Progenitor cell of endocrine pancreas (in vitro differentiated cells): ENCODE results near the gene PLXDC2. TPM values are rescaled to one million over a fixed set of nuclear protein-coding genes. Genes with fewer than 3 reads are reported as not detected.

Source experiments
- DNase-seq: peaks from one replicate; pipeline ENCODE4 v3.0.0; 2021; ENCODE audit warnings: low spot score; ENCODE audit not compliant: unreplicated experiment
- H3K27ac Mint-ChIP-seq: 2 replicates; pipeline ENCODE4 v1.8.0; 2021; ENCODE audit warnings: mild to moderate bottlenecking, moderate library complexity, mixed read lengths
- H3K27me3 Mint-ChIP-seq: 2 replicates; pipeline ENCODE4 v1.8.0; 2021; ENCODE audit warnings: mixed read lengths
- H3K36me3 Mint-ChIP-seq: 2 replicates; pipeline ENCODE4 v1.8.0; 2022; ENCODE audit warnings: mixed read lengths; ENCODE audit not compliant: insufficient read depth
- H3K4me1 Mint-ChIP-seq: 2 replicates; pipeline ENCODE4 v1.8.0; 2021; ENCODE audit warnings: low read depth, mixed read lengths
- H3K4me3 Mint-ChIP-seq: 2 replicates; pipeline ENCODE4 v1.8.0; 2021; ENCODE audit warnings: low read depth, mild to moderate bottlenecking, moderate library complexity, mixed read lengths
- H3K9me3 Mint-ChIP-seq: 2 replicates; pipeline ENCODE4 v1.8.0; 2021; ENCODE audit warnings: low read depth, mixed read lengths
- total RNA-seq: library from RNA; stranded (reverse); gene quantifications from 2 replicates; pipeline ENCODE4 v1.2.1, GENCODE V29; 2021
- TF ChIP-seq, protein P1 (sequence below): fragments of 200-600 bp; sonication (generic); IDR thresholded peaks from one replicate; pipeline ENCODE4 v1.5.0; 2021; ENCODE audit warnings: antibody characterized with exemption, mild to moderate bottlenecking; ENCODE audit not compliant: unreplicated experiment

The PLXDC2 gene
- total RNA-seq, 1 donor from 2014 or later: 44.3 TPM

DNA sequence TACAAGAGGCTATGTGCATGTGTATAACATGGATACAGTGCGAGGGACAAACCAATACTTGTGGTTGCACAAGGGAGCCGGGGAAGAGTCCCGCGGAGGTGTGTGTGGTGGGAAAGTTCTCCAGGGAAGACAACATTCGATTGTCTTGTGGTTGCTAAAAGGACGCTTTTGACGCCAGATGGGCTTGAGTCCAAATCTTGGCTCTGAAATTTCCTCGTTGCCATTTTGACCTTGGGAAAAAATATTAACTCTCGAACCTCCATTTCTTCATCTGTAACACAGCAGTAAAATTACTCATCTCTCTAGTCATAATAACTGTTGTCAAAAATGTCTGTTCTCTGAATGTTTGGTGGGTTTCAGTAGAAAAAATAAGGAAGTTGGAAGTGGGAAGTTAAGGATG is 16.5 kb downstream of the PLXDC2 start:
- TF ChIP-seq, protein P1, sequence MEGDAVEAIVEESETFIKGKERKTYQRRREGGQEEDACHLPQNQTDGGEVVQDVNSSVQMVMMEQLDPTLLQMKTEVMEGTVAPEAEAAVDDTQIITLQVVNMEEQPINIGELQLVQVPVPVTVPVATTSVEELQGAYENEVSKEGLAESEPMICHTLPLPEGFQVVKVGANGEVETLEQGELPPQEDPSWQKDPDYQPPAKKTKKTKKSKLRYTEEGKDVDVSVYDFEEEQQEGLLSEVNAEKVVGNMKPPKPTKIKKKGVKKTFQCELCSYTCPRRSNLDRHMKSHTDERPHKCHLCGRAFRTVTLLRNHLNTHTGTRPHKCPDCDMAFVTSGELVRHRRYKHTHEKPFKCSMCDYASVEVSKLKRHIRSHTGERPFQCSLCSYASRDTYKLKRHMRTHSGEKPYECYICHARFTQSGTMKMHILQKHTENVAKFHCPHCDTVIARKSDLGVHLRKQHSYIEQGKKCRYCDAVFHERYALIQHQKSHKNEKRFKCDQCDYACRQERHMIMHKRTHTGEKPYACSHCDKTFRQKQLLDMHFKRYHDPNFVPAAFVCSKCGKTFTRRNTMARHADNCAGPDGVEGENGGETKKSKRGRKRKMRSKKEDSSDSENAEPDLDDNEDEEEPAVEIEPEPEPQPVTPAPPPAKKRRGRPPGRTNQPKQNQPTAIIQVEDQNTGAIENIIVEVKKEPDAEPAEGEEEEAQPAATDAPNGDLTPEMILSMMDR: no peak
- Mint-ChIP-seq H3K9me3 (peaks cover 9% of the 10 kb centered on the region), H3K27ac (no peak overlapping the region), H3K4me1 (peaks cover 37% of the 10 kb centered on the region), H3K4me3 (no peak overlapping the region), H3K36me3 (peaks cover 10% of the 10 kb centered on the region), H3K27me3 (no peaks in the 10 kb centered on the region)
- no peak for DNase-seq

DNA sequence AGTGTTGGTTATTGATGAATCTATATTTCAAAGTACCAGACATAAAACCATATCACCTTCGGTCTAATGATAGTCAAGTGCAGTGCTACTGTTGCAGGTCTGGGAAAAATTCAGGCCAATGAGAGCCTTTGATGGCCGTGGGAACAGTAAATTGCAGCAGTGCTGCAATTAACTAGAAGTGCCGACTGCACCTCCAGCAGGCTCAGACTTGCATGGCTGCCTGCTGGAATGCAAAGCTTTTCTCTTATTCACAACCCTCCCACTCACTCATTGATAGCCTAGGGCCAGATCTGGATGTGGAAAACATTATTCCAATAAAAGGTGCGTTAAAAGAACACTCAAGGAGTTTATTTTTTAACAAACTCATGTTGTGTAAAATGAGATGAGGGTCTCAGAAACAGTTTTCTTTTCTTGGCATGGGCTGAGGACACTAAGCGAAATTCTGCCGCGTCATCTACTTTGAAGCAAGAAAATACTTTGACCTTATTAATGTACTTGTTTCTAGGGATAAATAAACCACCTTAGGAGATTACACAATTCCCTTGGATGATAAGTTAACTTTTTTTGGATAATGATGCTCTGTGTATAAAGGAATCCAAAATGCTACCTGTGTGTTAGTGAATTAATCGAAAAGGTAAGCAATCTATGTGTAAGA is 17.1 kb downstream of the PLXDC2 start:
- TF ChIP-seq, protein P1: no peak
- H3K27me3 Mint-ChIP-seq: no peaks in the 10 kb centered on the region
- H3K4me1 Mint-ChIP-seq: peaks cover 37% of the 10 kb centered on the region
- peaks cover 9% of the 10 kb centered on the region for H3K9me3 Mint-ChIP-seq
- no peak for DNase-seq
- H3K36me3 Mint-ChIP-seq: peaks cover 10% of the 10 kb centered on the region
- no peak overlapping the region for H3K27ac Mint-ChIP-seq
- H3K4me3 Mint-ChIP-seq: no peak overlapping the region

DNA sequence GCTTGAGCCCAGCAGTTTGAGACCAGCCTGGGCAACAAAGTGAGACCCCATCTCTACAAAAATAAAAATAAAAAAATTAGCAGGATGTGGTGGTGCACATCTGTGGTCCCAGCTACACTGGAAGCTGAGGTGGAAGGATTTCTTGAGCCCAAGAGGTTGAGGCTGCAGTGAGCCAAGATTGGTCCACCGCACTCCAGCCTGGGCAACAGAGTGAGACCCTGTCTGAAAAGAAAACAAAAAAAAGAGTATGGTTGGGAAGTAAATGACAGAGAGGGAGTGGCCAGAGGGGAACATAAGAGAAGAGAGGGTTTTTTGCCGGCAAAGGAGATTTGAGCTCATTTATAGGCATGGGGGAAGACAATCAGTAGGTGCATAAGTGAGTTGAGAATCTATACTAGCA is 19.7 kb downstream of the PLXDC2 start:
- H3K36me3 Mint-ChIP-seq: peaks cover 8% of the 10 kb centered on the region
- no peak for DNase-seq
- no peak overlapping the region for H3K27ac Mint-ChIP-seq
- H3K27me3 Mint-ChIP-seq: no peaks in the 10 kb centered on the region
- H3K9me3 Mint-ChIP-seq: peaks cover 9% of the 10 kb centered on the region
- peaks cover 33% of the 10 kb centered on the region for H3K4me1 Mint-ChIP-seq
- TF ChIP-seq, protein P1: no peak
- H3K4me3 Mint-ChIP-seq: no peak overlapping the region

DNA sequence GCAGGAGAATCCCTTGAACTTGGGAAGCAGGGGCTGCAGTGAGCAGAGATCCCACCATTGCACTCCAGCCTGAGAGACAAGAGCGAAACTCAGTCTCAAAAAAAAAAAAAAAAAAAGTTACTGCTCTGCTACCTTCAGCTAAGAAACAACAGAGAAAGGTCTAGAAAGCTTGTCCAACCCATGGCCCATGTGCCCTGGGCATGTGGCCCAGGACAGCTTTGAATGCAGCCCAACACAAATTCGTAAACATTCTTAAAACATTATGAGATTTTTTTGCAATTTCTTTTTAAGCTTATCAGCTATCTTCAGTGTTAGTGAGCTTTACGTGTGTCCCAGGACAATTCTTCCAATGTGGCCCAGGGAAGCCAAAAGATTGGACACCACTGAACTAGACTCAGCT is 22.9 kb downstream of the PLXDC2 start:
- DNase-seq: no peak
- Mint-ChIP-seq H3K36me3 (no peaks in the 10 kb centered on the region), H3K9me3 (no peaks in the 10 kb centered on the region), H3K27ac (no peak overlapping the region), H3K27me3 (no peaks in the 10 kb centered on the region), H3K4me3 (no peak overlapping the region), H3K4me1 (peaks cover 33% of the 10 kb centered on the region)
- TF ChIP-seq, protein P1: no peak

DNA sequence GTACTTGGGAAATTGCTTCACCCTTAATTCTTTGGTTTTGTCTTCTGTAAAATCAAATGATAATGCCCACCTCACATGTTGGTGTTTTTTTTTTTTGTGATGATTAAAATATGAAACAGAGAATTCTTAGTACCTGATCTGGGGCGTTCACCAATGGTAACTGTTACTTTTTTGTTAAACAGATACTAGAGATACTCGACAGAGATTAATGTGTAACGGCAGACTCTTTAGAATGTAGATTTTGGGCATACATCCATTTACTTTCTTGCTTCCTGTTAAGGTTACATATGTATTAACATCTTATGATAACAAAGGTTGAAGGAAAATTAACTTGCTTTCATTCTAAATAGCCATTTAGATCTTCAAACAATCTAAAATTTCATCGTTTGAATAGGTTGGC is 23.3 kb downstream of the PLXDC2 start:
- H3K27me3 Mint-ChIP-seq: no peaks in the 10 kb centered on the region
- H3K4me3 Mint-ChIP-seq: no peak overlapping the region
- H3K27ac Mint-ChIP-seq: no peak overlapping the region
- peaks cover 33% of the 10 kb centered on the region for H3K4me1 Mint-ChIP-seq
- DNase-seq: no peak
- H3K9me3 Mint-ChIP-seq: no peaks in the 10 kb centered on the region
- no peaks in the 10 kb centered on the region for H3K36me3 Mint-ChIP-seq
- TF ChIP-seq, protein P1: no peak
